ENCODE results near the gene PPP3R1. TPM values are rescaled to one million over a fixed set of nuclear protein-coding genes. Genes with fewer than 3 reads are reported as not detected.

The PPP3R1 gene
- total RNA-seq, 4 donors from 2014 or later: 23.8 to 31.6 (median 29.9) TPM

DNA sequence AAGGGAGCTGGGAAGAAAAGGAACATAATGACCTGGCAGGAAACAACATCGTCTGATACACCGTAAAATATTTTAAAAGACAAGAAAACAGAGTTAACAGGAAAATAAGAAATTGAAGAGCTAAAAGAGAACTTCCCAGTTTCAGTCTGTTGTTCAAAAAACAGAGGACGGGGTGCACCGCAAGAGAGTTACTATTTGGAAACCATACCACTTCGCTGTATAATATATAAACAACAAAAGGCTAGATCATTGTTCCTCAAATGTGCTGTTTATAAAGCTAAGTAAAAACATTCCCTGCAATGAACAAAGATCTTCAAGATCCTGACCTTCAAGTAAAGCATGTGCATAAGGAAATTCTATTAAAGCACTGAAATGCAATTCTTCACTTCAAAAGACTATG lies 2.1 kb downstream of the PPP3R1 start:
- no peaks in the 10 kb centered on the region for H3K27me3 ChIP-seq
- H3K36me3 ChIP-seq: no peaks in the 10 kb centered on the region
- no peaks in the 10 kb centered on the region for H3K9me3 ChIP-seq
- TF ChIP-seq POLR2AphosphoS5 (IDR thresholded peaks at IDR 0.05) (no peak), POLR2A (IDR thresholded peaks at IDR 0.05) (no peak), CTCF (IDR thresholded peaks at IDR 0.05) (no peak), EP300 (IDR thresholded peaks at IDR 0.05) (no peak)
- peak overlapping the region; percentile 77 to 92 for H3K4me3 ChIP-seq
- ATAC-seq: no peak
- peak overlapping the region; percentile 89 to 99 (median 98) for H3K27ac ChIP-seq
- 3 to 9% methylated on average over 5 of the region's 5 CpGs for WGBS, 2 donors (ENCODE audit: low coverage in 1 of 2)
- peaks cover 14 to 74% (median 24%) of the 10 kb centered on the region in 3 donors for H3K4me1 ChIP-seq

- H3K27ac ChIP-seq: peak overlapping the region in 1 of 4 donors; percentile 99
- no peak for TF ChIP-seq EP300 (IDR thresholded peaks at IDR 0.05)
- no peak for TF ChIP-seq CTCF (IDR thresholded peaks at IDR 0.05)
- TF ChIP-seq POLR2AphosphoS5 (IDR thresholded peaks at IDR 0.05): no peak
- TF ChIP-seq POLR2A (IDR thresholded peaks at IDR 0.05): no peak
- H3K36me3 ChIP-seq: no peaks in the 10 kb centered on the region
- 64 to 66% methylated on average over 2 of the region's 2 CpGs for WGBS, 2 donors (ENCODE audit: low coverage in 1 of 2)
- H3K4me3 ChIP-seq: no peak overlapping the region
- H3K27me3 ChIP-seq: no peaks in the 10 kb centered on the region
- no peak for ATAC-seq
- peaks cover 14 to 73% (median 24%) of the 10 kb centered on the region in 3 donors for H3K4me1 ChIP-seq
- H3K9me3 ChIP-seq: no peaks in the 10 kb centered on the region
Measured at GRCh38 chr2:68248806-68249205, 3.5 kb downstream of the PPP3R1 start.

DNA sequence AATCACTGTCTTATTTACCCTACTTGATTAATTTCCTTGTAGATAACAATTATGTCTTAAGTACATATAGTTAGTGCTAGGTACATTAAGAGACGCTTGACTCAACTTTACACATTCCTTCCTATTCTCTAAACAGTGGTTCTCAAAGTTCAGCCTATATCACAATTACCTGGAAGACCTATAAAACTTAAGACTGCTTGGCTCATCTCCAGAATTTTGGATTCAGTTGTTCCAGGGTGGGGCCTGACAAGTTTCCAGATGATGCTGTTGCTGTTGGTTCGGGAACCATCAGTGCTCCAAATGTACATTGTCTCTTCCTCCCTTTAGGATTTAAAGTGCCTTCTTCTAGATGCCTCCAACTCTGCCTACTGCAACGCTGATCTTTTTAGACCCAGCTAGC lies 4.0 kb downstream of the PPP3R1 start:
- Histone ChIP-seq H3K27ac (no peak overlapping the region), H3K9me3 (no peaks in the 10 kb centered on the region), H3K27me3 (no peaks in the 10 kb centered on the region), H3K36me3 (no peaks in the 10 kb centered on the region), H3K4me1 (peaks cover 14 to 73% (median 24%) of the 10 kb centered on the region in 3 donors), H3K4me3 (no peak overlapping the region)
- TF ChIP-seq CTCF (IDR thresholded peaks at IDR 0.05) (no peak), POLR2AphosphoS5 (IDR thresholded peaks at IDR 0.05) (no peak), EP300 (IDR thresholded peaks at IDR 0.05) (no peak), POLR2A (IDR thresholded peaks at IDR 0.05) (no peak)
- no peak for ATAC-seq
- WGBS, 2 donors (ENCODE audit: low coverage in 1 of 2): 60 to 100% methylated on average over 2 to 3 of the region's 3 CpGs

DNA sequence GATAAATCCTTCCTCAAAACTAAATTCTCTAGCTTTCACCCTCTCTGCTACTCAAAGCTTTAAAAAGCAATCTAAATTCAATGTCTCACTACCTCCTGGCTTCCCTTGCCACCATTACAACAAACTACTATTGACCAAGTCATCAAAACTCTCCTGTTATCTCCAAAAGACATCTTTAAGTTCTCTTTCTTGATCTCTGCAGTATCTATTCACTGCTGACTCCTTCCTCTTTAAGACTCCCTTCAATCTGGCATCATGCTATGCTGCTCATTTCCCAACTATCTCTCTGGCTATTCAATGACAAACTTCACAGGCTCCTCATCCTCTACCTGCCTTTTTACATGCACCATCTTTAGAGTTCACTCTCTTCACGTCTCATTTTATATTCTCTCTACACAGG lies 5.9 kb downstream of the PPP3R1 start:
- no peak for ATAC-seq
- 50 to 67% methylated on average over 1 of the region's 1 CpG for WGBS, 2 donors (ENCODE audit: low coverage in 1 of 2)
- no peaks in the 10 kb centered on the region for H3K36me3 ChIP-seq
- no peaks in the 10 kb centered on the region for H3K9me3 ChIP-seq
- TF ChIP-seq POLR2A (IDR thresholded peaks at IDR 0.05) (no peak), POLR2AphosphoS5 (IDR thresholded peaks at IDR 0.05) (no peak), CTCF (IDR thresholded peaks at IDR 0.05) (no peak), EP300 (IDR thresholded peaks at IDR 0.05) (no peak)
- no peak overlapping the region for H3K4me3 ChIP-seq
- no peak overlapping the region for H3K27ac ChIP-seq
- peaks cover 14 to 92% (median 24%) of the 10 kb centered on the region in 3 donors for H3K4me1 ChIP-seq
- no peaks in the 10 kb centered on the region for H3K27me3 ChIP-seq

GRCh38 chr2:68245672-68246071 lies 6.7 kb downstream of the PPP3R1 start:
- ATAC-seq: no peak
- no peak overlapping the region for H3K4me3 ChIP-seq
- H3K27me3 ChIP-seq: no peaks in the 10 kb centered on the region
- no peak for TF ChIP-seq EP300 (IDR thresholded peaks at IDR 0.05)
- TF ChIP-seq POLR2AphosphoS5 (IDR thresholded peaks at IDR 0.05): no peak
- TF ChIP-seq POLR2A (IDR thresholded peaks at IDR 0.05): no peak
- no peak for TF ChIP-seq CTCF (IDR thresholded peaks at IDR 0.05)
- H3K4me1 ChIP-seq: peaks cover 14 to 99% (median 26%) of the 10 kb centered on the region in 3 donors
- no peak overlapping the region for H3K27ac ChIP-seq
- no peaks in the 10 kb centered on the region for H3K9me3 ChIP-seq
- no peaks in the 10 kb centered on the region for H3K36me3 ChIP-seq
